HEK293 (cell line): ENCODE measurements around the gene TFRC.

Experiments
- GFI1B ChIP-seq: fragments of 450-650 bp; formaldehyde crosslinking; IDR thresholded peaks from 2 replicates; pipeline ENCODE4 v1.5.1; 2016; ENCODE audit warnings: missing biosample characterization, missing genetic modification characterization
- KLF10 ChIP-seq: fragments of 450-650 bp; IDR thresholded peaks from 2 replicates; pipeline ENCODE4 v1.5.1; 2018; ENCODE audit warnings: missing biosample characterization, mild to moderate bottlenecking, missing genetic modification characterization
- OSR2 ChIP-seq: fragments of 450-650 bp; formaldehyde crosslinking; IDR thresholded peaks from 2 replicates; pipeline ENCODE4 v1.5.1; 2016; ENCODE audit warnings: missing biosample characterization, missing genetic modification characterization
- ZNF10 ChIP-seq: fragments of 450-650 bp; formaldehyde crosslinking; IDR thresholded peaks from 2 replicates; pipeline ENCODE4 v1.5.1; 2017; ENCODE audit warnings: missing biosample characterization, missing genetic modification characterization
- ZNF169 ChIP-seq: fragments of 450-650 bp; formaldehyde crosslinking; IDR thresholded peaks from 2 replicates; pipeline ENCODE4 v1.5.1; 2016; ENCODE audit warnings: missing biosample characterization, missing genetic modification characterization
- ZNF184 ChIP-seq: fragments of 450-650 bp; IDR thresholded peaks from 2 replicates; pipeline ENCODE4 v1.5.1; 2018; ENCODE audit warnings: missing biosample characterization, mild to moderate bottlenecking, missing genetic modification characterization
- ZNF19 ChIP-seq: fragments of 450-650 bp; formaldehyde crosslinking; IDR thresholded peaks from 2 replicates; pipeline ENCODE4; 2016; ENCODE audit warnings: missing biosample characterization, missing genetic modification characterization, low read depth
- ZNF223 ChIP-seq: fragments of 450-650 bp; formaldehyde crosslinking; IDR thresholded peaks from 2 replicates; pipeline ENCODE4 v1.5.1; 2016; ENCODE audit warnings: missing biosample characterization, missing genetic modification characterization
- ZNF426 ChIP-seq: fragments of 450-650 bp; formaldehyde crosslinking; IDR thresholded peaks from 2 replicates; pipeline ENCODE4 v1.5.1; 2017; ENCODE audit warnings: missing biosample characterization, missing genetic modification characterization, mild to moderate bottlenecking, inconsistent platforms, moderate library complexity
- ZNF48 ChIP-seq: fragments of 450-650 bp; formaldehyde crosslinking; IDR thresholded peaks from 2 replicates; pipeline ENCODE4 v1.5.1; 2016; ENCODE audit warnings: missing biosample characterization, missing genetic modification characterization
- ZNF529 ChIP-seq: fragments of 450-650 bp; formaldehyde crosslinking; IDR thresholded peaks from 2 replicates; pipeline ENCODE4 v1.5.1; 2017; ENCODE audit warnings: missing genetic modification characterization, missing biosample characterization; ENCODE audit not compliant: insufficient replicate concordance
- ZNF561 ChIP-seq: fragments of 450-650 bp; IDR thresholded peaks from 2 replicates; pipeline ENCODE4 v1.5.1; 2018; ENCODE audit warnings: missing biosample characterization, missing genetic modification characterization, borderline replicate concordance
- ZNF600 ChIP-seq: fragments of 450-650 bp; formaldehyde crosslinking; IDR thresholded peaks from 2 replicates; pipeline ENCODE4 v1.5.1; 2016; ENCODE audit warnings: missing biosample characterization, missing genetic modification characterization
- ZNF621 ChIP-seq: fragments of 450-650 bp; formaldehyde crosslinking; IDR thresholded peaks from 2 replicates; pipeline ENCODE4 v1.5.1; 2017; ENCODE audit warnings: missing biosample characterization, missing genetic modification characterization
- TF ChIP-seq, protein P1 (sequence below): fragments of 450-650 bp; formaldehyde crosslinking; IDR thresholded peaks from 2 replicates; pipeline ENCODE4 v1.5.1; 2016; ENCODE audit warnings: missing biosample characterization, missing genetic modification characterization
- TF ChIP-seq, protein P2 (sequence below): fragments of 450-650 bp; formaldehyde crosslinking; IDR thresholded peaks from 2 replicates; pipeline ENCODE4 v1.5.1; 2016; ENCODE audit warnings: missing biosample characterization, missing genetic modification characterization, borderline replicate concordance
- TF ChIP-seq, protein P3 (sequence below): fragments of 450-650 bp; formaldehyde crosslinking; conservative IDR thresholded peaks from 2 replicates; pipeline ENCODE4 v1.5.1; 2016; ENCODE audit warnings: low read depth, missing biosample characterization, missing genetic modification characterization
- TF ChIP-seq, protein P4 (sequence below): fragments of 450-650 bp; formaldehyde crosslinking; IDR thresholded peaks from 2 replicates; pipeline ENCODE4 v1.5.1; 2016; ENCODE audit warnings: missing biosample characterization, missing genetic modification characterization, borderline replicate concordance
- TF ChIP-seq, protein P5 (sequence below): fragments of 450-650 bp; formaldehyde crosslinking; IDR thresholded peaks from 2 replicates; pipeline ENCODE4 v1.5.1; 2017; ENCODE audit warnings: missing biosample characterization, missing genetic modification characterization
- TF ChIP-seq, protein P6 (sequence below): fragments of 450-650 bp; formaldehyde crosslinking; IDR thresholded peaks from 2 replicates; pipeline ENCODE4 v1.5.1; 2016; ENCODE audit warnings: missing biosample characterization, missing genetic modification characterization

TFRC gene

DNA sequence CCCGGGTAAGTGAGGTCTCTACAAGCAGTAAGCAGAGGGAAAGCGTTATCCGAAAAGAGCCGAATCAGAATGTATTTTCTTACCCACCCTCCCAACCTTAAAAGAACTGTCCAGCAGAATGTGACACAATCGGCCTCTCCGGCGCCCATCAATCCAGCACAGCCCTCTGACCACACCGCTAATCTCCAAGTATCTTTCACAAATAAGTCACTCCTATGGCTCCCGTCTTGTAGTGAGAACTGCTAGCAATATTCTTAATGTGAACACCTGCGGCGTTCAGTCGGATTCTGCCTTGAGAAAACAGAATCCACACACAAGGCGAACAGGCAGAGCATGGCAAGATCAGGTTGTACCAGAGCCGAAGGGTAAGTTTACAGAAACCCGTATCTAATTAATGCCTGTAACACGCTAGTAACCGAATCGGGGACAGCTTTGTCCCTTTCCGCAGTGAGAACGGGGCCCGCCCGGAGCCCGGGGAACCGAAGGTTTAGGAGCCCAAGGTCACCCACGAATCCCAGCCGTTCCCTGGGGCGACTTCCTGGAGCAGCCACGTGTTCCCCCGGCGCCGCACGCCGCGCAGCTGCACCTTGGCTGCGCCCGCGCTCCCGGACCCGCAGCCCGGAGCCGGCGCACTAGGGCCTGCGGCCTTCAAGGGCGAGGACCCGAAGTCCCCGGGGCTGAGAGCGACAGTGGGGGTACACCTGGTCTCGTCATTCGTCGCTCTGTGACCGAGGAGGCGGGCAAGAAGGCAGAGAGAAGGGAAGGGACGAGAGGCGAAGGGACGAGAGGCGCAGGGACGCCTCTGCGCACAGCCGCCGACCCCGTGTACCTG is 672 bp downstream of the TFRC start (continued):
- TF ChIP-seq, protein P1, sequence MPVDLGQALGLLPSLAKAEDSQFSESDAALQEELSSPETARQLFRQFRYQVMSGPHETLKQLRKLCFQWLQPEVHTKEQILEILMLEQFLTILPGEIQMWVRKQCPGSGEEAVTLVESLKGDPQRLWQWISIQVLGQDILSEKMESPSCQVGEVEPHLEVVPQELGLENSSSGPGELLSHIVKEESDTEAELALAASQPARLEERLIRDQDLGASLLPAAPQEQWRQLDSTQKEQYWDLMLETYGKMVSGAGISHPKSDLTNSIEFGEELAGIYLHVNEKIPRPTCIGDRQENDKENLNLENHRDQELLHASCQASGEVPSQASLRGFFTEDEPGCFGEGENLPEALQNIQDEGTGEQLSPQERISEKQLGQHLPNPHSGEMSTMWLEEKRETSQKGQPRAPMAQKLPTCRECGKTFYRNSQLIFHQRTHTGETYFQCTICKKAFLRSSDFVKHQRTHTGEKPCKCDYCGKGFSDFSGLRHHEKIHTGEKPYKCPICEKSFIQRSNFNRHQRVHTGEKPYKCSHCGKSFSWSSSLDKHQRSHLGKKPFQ = 0 out of 2 replicates have a peak, but pooled peaks have one; percentile 48
- TF ChIP-seq ZNF184 (tag by site-specific recombination) (no peak), OSR2 (tag by site-specific recombination) (no peak), KLF10 (no peak), ZNF169 (tag by site-specific recombination) (no peak), ZNF561 (tag by site-specific recombination) (no peak), ZNF600 (tag by site-specific recombination) (peak; percentile 67; the same call in 1 of the 2 replicates), ZNF19 (tag by site-specific recombination) (no peak), ZNF426 (tag by site-specific recombination) (no peak), ZNF10 (tag by site-specific recombination) (0 out of 2 replicates have a peak, but pooled peaks have one; percentile 6), GFI1B (no peak), ZNF223 (tag by site-specific recombination) (no peak), ZNF529 (tag by site-specific recombination) (no peak), ZNF621 (no peak), ZNF48 (tag by site-specific recombination) (no peak)
- TF ChIP-seq, protein P2, sequence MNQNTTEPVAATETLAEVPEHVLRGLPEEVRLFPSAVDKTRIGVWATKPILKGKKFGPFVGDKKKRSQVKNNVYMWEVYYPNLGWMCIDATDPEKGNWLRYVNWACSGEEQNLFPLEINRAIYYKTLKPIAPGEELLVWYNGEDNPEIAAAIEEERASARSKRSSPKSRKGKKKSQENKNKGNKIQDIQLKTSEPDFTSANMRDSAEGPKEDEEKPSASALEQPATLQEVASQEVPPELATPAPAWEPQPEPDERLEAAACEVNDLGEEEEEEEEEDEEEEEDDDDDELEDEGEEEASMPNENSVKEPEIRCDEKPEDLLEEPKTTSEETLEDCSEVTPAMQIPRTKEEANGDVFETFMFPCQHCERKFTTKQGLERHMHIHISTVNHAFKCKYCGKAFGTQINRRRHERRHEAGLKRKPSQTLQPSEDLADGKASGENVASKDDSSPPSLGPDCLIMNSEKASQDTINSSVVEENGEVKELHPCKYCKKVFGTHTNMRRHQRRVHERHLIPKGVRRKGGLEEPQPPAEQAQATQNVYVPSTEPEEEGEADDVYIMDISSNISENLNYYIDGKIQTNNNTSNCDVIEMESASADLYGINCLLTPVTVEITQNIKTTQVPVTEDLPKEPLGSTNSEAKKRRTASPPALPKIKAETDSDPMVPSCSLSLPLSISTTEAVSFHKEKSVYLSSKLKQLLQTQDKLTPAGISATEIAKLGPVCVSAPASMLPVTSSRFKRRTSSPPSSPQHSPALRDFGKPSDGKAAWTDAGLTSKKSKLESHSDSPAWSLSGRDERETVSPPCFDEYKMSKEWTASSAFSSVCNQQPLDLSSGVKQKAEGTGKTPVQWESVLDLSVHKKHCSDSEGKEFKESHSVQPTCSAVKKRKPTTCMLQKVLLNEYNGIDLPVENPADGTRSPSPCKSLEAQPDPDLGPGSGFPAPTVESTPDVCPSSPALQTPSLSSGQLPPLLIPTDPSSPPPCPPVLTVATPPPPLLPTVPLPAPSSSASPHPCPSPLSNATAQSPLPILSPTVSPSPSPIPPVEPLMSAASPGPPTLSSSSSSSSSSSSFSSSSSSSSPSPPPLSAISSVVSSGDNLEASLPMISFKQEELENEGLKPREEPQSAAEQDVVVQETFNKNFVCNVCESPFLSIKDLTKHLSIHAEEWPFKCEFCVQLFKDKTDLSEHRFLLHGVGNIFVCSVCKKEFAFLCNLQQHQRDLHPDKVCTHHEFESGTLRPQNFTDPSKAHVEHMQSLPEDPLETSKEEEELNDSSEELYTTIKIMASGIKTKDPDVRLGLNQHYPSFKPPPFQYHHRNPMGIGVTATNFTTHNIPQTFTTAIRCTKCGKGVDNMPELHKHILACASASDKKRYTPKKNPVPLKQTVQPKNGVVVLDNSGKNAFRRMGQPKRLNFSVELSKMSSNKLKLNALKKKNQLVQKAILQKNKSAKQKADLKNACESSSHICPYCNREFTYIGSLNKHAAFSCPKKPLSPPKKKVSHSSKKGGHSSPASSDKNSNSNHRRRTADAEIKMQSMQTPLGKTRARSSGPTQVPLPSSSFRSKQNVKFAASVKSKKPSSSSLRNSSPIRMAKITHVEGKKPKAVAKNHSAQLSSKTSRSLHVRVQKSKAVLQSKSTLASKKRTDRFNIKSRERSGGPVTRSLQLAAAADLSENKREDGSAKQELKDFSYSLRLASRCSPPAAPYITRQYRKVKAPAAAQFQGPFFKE = no peak
- TF ChIP-seq, protein P3, sequence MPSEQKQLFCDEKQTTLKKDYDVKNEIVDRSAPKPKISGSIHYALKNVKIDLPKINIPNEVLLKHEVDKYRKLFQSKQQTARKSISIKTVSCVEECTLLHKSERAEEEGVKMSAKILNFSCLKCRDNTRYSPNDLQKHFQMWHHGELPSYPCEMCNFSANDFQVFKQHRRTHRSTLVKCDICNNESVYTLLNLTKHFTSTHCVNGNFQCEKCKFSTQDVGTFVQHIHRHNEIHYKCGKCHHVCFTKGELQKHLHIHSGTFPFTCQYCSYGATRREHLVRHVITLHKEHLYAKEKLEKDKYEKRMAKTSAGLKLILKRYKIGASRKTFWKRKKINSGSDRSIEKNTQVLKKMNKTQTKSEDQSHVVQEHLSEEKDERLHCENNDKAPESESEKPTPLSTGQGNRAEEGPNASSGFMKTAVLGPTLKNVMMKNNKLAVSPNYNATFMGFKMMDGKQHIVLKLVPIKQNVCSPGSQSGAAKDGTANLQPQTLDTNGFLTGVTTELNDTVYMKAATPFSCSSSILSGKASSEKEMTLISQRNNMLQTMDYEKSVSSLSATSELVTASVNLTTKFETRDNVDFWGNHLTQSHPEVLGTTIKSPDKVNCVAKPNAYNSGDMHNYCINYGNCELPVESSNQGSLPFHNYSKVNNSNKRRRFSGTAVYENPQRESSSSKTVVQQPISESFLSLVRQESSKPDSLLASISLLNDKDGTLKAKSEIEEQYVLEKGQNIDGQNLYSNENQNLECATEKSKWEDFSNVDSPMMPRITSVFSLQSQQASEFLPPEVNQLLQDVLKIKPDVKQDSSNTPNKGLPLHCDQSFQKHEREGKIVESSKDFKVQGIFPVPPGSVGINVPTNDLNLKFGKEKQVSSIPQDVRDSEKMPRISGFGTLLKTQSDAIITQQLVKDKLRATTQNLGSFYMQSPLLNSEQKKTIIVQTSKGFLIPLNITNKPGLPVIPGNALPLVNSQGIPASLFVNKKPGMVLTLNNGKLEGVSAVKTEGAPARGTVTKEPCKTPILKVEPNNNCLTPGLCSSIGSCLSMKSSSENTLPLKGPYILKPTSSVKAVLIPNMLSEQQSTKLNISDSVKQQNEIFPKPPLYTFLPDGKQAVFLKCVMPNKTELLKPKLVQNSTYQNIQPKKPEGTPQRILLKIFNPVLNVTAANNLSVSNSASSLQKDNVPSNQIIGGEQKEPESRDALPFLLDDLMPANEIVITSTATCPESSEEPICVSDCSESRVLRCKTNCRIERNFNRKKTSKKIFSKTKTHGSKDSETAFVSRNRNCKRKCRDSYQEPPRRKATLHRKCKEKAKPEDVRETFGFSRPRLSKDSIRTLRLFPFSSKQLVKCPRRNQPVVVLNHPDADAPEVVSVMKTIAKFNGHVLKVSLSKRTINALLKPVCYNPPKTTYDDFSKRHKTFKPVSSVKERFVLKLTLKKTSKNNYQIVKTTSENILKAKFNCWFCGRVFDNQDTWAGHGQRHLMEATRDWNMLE (tag by site-specific recombination) = no peak
- TF ChIP-seq, protein P4, sequence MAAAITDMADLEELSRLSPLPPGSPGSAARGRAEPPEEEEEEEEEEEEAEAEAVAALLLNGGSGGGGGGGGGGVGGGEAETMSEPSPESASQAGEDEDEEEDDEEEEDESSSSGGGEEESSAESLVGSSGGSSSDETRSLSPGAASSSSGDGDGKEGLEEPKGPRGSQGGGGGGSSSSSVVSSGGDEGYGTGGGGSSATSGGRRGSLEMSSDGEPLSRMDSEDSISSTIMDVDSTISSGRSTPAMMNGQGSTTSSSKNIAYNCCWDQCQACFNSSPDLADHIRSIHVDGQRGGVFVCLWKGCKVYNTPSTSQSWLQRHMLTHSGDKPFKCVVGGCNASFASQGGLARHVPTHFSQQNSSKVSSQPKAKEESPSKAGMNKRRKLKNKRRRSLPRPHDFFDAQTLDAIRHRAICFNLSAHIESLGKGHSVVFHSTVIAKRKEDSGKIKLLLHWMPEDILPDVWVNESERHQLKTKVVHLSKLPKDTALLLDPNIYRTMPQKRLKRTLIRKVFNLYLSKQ = no peak
- TF ChIP-seq, protein P5, sequence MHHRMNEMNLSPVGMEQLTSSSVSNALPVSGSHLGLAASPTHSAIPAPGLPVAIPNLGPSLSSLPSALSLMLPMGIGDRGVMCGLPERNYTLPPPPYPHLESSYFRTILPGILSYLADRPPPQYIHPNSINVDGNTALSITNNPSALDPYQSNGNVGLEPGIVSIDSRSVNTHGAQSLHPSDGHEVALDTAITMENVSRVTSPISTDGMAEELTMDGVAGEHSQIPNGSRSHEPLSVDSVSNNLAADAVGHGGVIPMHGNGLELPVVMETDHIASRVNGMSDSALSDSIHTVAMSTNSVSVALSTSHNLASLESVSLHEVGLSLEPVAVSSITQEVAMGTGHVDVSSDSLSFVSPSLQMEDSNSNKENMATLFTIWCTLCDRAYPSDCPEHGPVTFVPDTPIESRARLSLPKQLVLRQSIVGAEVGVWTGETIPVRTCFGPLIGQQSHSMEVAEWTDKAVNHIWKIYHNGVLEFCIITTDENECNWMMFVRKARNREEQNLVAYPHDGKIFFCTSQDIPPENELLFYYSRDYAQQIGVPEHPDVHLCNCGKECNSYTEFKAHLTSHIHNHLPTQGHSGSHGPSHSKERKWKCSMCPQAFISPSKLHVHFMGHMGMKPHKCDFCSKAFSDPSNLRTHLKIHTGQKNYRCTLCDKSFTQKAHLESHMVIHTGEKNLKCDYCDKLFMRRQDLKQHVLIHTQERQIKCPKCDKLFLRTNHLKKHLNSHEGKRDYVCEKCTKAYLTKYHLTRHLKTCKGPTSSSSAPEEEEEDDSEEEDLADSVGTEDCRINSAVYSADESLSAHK (tag by site-specific recombination) = no peak
- TF ChIP-seq, protein P6, sequence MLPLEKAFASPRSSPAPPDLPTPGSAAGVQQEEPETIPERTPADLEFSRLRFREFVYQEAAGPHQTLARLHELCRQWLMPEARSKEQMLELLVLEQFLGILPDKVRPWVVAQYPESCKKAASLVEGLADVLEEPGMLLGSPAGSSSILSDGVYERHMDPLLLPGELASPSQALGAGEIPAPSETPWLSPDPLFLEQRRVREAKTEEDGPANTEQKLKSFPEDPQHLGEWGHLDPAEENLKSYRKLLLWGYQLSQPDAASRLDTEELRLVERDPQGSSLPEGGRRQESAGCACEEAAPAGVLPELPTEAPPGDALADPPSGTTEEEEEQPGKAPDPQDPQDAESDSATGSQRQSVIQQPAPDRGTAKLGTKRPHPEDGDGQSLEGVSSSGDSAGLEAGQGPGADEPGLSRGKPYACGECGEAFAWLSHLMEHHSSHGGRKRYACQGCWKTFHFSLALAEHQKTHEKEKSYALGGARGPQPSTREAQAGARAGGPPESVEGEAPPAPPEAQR (tag by site-specific recombination) = no peak
